ENCODE measurements around the gene NLGN4Y. TPM values are rescaled to one million over a fixed set of nuclear protein-coding genes. Genes with fewer than 3 reads are reported as not detected.

NLGN4Y gene
- total RNA-seq, 1 donor from 2014 or later, result not detected

- no peak overlapping the region for H3K27ac Mint-ChIP-seq (ENCODE audit: unreplicated experiment)
- H3K4me3 Mint-ChIP-seq, result no peak overlapping the region
- H3K4me1 Mint-ChIP-seq, result no peaks in the 10 kb centered on the region
- H3K27me3 Mint-ChIP-seq (ENCODE audit: low read depth), result no peaks in the 10 kb centered on the region
- no peaks in the 10 kb centered on the region for H3K36me3 Mint-ChIP-seq (ENCODE audit: low read depth)
- no peak for DNase-seq (ENCODE audit: low read depth, low spot score)
- TF ChIP-seq CTCF (conservative IDR thresholded peaks at IDR 0.05), result no peak
- H3K9me3 Mint-ChIP-seq, result no peaks in the 10 kb centered on the region
Observed at GRCh38 chrY:14543506-14543905, 19.2 kb downstream of the NLGN4Y start.

GRCh38 chrY:14581294-14581693 is 57.0 kb downstream of the NLGN4Y start:
- Mint-ChIP-seq H3K4me3 (no peak overlapping the region), H3K27ac (ENCODE audit: unreplicated experiment) (no peak overlapping the region), H3K9me3 (no peaks in the 10 kb centered on the region), H3K36me3 (ENCODE audit: low read depth) (no peaks in the 10 kb centered on the region), H3K27me3 (ENCODE audit: low read depth) (no peaks in the 10 kb centered on the region), H3K4me1 (no peaks in the 10 kb centered on the region)
- TF ChIP-seq CTCF (conservative IDR thresholded peaks at IDR 0.05), result no peak
- DNase-seq (ENCODE audit: low read depth, low spot score), result no peak

GRCh38 chrY:14586725-14587124 is 62.4 kb downstream of the NLGN4Y start:
- no peak overlapping the region for H3K4me3 Mint-ChIP-seq
- no peak for TF ChIP-seq CTCF (conservative IDR thresholded peaks at IDR 0.05)
- no peaks in the 10 kb centered on the region for H3K36me3 Mint-ChIP-seq (ENCODE audit: low read depth)
- H3K27ac Mint-ChIP-seq (ENCODE audit: unreplicated experiment), result no peak overlapping the region
- no peak for DNase-seq (ENCODE audit: low read depth, low spot score)
- H3K4me1 Mint-ChIP-seq, result no peaks in the 10 kb centered on the region
- no peaks in the 10 kb centered on the region for H3K27me3 Mint-ChIP-seq (ENCODE audit: low read depth)
- H3K9me3 Mint-ChIP-seq, result no peaks in the 10 kb centered on the region

GRCh38 chrY:14601372-14601771 is 77.0 kb downstream of the NLGN4Y start:
- Mint-ChIP-seq H3K27me3 (ENCODE audit: low read depth) (no peaks in the 10 kb centered on the region), H3K9me3 (no peaks in the 10 kb centered on the region), H3K4me3 (no peak overlapping the region), H3K27ac (ENCODE audit: unreplicated experiment) (no peak overlapping the region), H3K4me1 (no peaks in the 10 kb centered on the region), H3K36me3 (ENCODE audit: low read depth) (no peaks in the 10 kb centered on the region)
- no peak for DNase-seq (ENCODE audit: low read depth, low spot score)
- no peak for TF ChIP-seq CTCF (conservative IDR thresholded peaks at IDR 0.05)

- no peak for DNase-seq (ENCODE audit: low read depth, low spot score)
- Mint-ChIP-seq H3K4me3 (no peak overlapping the region), H3K27ac (ENCODE audit: unreplicated experiment) (no peak overlapping the region), H3K36me3 (ENCODE audit: low read depth) (no peaks in the 10 kb centered on the region), H3K27me3 (ENCODE audit: low read depth) (no peaks in the 10 kb centered on the region), H3K4me1 (no peaks in the 10 kb centered on the region), H3K9me3 (no peaks in the 10 kb centered on the region)
- no peak for TF ChIP-seq CTCF (conservative IDR thresholded peaks at IDR 0.05)
Observed at GRCh38 chrY:14617625-14618024, 93.3 kb downstream of the NLGN4Y start.

- Mint-ChIP-seq H3K4me1 (no peaks in the 10 kb centered on the region), H3K9me3 (no peaks in the 10 kb centered on the region), H3K4me3 (no peak overlapping the region), H3K36me3 (ENCODE audit: low read depth) (no peaks in the 10 kb centered on the region), H3K27ac (ENCODE audit: unreplicated experiment) (no peak overlapping the region), H3K27me3 (ENCODE audit: low read depth) (no peaks in the 10 kb centered on the region)
- DNase-seq (ENCODE audit: low read depth, low spot score), result no peak
- TF ChIP-seq CTCF (conservative IDR thresholded peaks at IDR 0.05), result no peak
Observed at GRCh38 chrY:14618513-14618912, 94.2 kb downstream of the NLGN4Y start.

All from neural crest cell (in vitro differentiated cells).